Spleen (tissue), 11 donors: ENCODE results near the gene METTL23. TPM values are rescaled to one million over a fixed set of nuclear protein-coding genes. Genes with fewer than 3 reads are reported as not detected.

Experiments used
- DNase-seq: peaks from one replicate; pipeline ENCODE4 v3.0.0-alpha.2; 2020
- H3K27ac ChIP-seq, 8 donors: fragments of 200-600 bp; sonication (generic) in 7 of 8; 1 replicate in 4 of 8; 2 replicates in 4 of 8; pipeline versions ENCODE4 v1.5.0 to v1.8.0; 2016 to 2021; ENCODE audit warnings: inconsistent platforms in 4 of 8, mild to moderate bottlenecking in 4 of 8, moderate library complexity in 1 of 8
- H3K27me3 ChIP-seq, 7 donors: fragments of 200-600 bp; sonication (generic) in 6 of 7; replicated peaks in 1 of 7; 1 replicate in 4 of 7; 2 replicates in 3 of 7; pipeline versions ENCODE4 v1.5.0 to v1.8.0; 2016 to 2021; ENCODE audit warnings: inconsistent platforms in 3 of 7, mild to moderate bottlenecking in 1 of 7
- H3K36me3 ChIP-seq, 6 donors: fragments of 200-600 bp; sonication (generic) in 5 of 6; 1 replicate in 4 of 6; 2 replicates in 2 of 6; pipeline versions ENCODE4 v1.5.0 to v1.8.0; 2016 to 2021; ENCODE audit warnings: inconsistent platforms in 2 of 6
- H3K4me1 ChIP-seq, 6 donors: fragments of 200-600 bp; sonication (generic) in 5 of 6; 1 replicate in 3 of 6; 2 replicates in 3 of 6; pipeline versions ENCODE4 v1.5.0 to v1.8.0; 2016 to 2021; ENCODE audit warnings: inconsistent platforms in 3 of 6
- H3K4me3 ChIP-seq, 8 donors: fragments of 200-600 bp; sonication (generic) in 7 of 8; 1 replicate in 4 of 8; 2 replicates in 4 of 8; pipeline versions ENCODE4 v1.5.0 to v1.8.0; 2016 to 2021; ENCODE audit warnings: inconsistent platforms in 4 of 8, mild to moderate bottlenecking in 4 of 8, moderate library complexity in 2 of 8
- H3K9me3 ChIP-seq, 8 donors: fragments of 200-600 bp; sonication (generic) in 7 of 8; 1 replicate in 4 of 8; 2 replicates in 4 of 8; pipeline versions ENCODE4 v1.5.0 to v1.8.0; 2016 to 2021; ENCODE audit warnings: inconsistent platforms in 4 of 8
- POLR2A ChIP-seq, 3 donors: fragments of 450-650 bp; IDR thresholded peaks; one replicate each; pipeline ENCODE4 v1.5.1; 2017; ENCODE audit warnings: antibody characterized with exemption in 3 of 3, mild to moderate bottlenecking in 1 of 3
- POLR2AphosphoS5 ChIP-seq, 3 donors: sonication (generic); formaldehyde crosslinking; IDR thresholded peaks; one replicate each; pipeline ENCODE4 v1.5.1; 2017; ENCODE audit warnings: antibody characterized with exemption in 3 of 3
- WGBS, 5 donors: extraction: QIAGEN DNeasy Blood & Tissue Kit in 3 of 5; methylation state at CpG; one replicate each; pipeline versions ENCODE4 v1.1.5 to v1.1.7; 2013 to 2018; 5-methylcytosine and 5-hydroxymethylcytosine counted together
- intact Hi-C: fragments of 100-400 bp; cut with DNase I; formaldehyde crosslinking; loops from one replicate; pipeline ENCODE4 v1.15.0; 2023; ENCODE audit warnings: low total_unique reads
- polyA plus RNA-seq, 3 donors: library from polyadenylated mRNA; stranded (reverse); fragments of 200-250 nt; gene quantifications; one replicate each; pipeline ENCODE4 v1.2.1, GENCODE V29; 2013
- total RNA-seq, 7 donors: library from RNA; depleted of rRNA in 3 of 7; stranded (reverse); fragments of >200 nt in 3 of 7; fragmentation: NEBNext Ultra II Directional in 4 of 7; extraction: Animal tissue kit (Norgen Biotek cat#: 25700) in 4 of 7; gene quantifications; one replicate each; pipeline versions ENCODE4 v1.1.0 to v1.2.1, GENCODE V29; 2016 to 2021
- TF ChIP-seq, protein P1 (sequence below), 11 experiments: fragments of 200-600 bp in 7 of 11; fragments of 450-650 bp in 4 of 11; sonication (generic) in 4 of 11; IDR thresholded peaks in 8 of 11; conservative IDR thresholded peaks in 3 of 11; 1 replicate in 7 of 11; 2 replicates in 4 of 11; pipeline versions ENCODE4 v1.4.0 to v1.8.0; 2016 to 2021; ENCODE audit warnings: antibody characterized with exemption in 11 of 11, inconsistent platforms in 4 of 11, mild to moderate bottlenecking in 1 of 11
- donor health status: healthy with polysubstance abuse.
- donor health status: DM: no; HTN: no; CAD: no; lungs with moderate emphysema.
- donor health status: DM: no; HTN: no; CAD: no.
- donor health status: Bipolar disorder and iron deficiency.
- donor health status: healthy.
- donor health status: DM: no; HTN: no; CAD: no.
- donor health status: DM: yes; HTN: yes; CAD: no.

The METTL23 gene
- total and polyA plus RNA-seq, 10 donors = 35.8 to 72.7 (median 49.5) TPM

DNA sequence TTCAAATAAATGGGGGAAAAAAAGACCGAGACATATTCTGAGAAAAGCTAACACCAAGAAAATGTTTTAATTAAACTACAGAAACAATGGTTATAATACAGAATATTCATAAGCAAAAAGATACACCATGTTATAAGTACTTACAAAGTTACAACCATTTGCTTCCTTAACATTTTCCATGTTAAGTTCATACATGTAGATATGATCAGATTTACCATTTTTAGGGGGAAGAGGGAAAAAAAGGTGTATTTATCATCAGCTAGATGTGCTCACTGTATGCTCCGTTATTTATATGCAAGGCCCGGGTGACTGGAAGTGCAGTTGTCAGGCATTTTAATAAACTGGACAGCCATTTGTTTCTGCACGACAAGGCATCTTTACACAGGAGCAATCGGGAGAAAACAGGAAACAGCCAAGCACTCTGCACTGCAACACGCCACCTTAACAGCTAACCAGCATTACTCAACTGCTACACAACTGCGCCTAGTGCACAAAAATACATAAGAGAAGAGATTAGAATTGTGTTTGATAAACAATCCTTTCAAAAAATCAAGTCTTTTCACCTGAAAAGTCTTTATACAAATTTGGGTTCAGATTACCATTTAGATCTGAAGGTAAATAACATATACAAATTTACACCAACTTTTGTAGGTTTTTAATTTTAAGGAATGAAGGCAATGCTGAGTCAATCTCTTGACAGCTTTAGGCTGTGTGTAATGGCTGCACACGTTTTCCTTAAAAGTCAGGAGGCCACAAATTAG is 7.6 kb downstream of the METTL23 start:
- Histone ChIP-seq H3K9me3 (no peaks in the 10 kb centered on the region), H3K27me3 (no peaks in the 10 kb centered on the region), H3K4me1 (peaks cover 51 to 82% (median 78%) of the 10 kb centered on the region in 6 donors), H3K27ac (peak overlapping the region in 7 of 8 donors; percentile 97 to 100 (median 99)), H3K4me3 (peak overlapping the region in 7 of 8 donors; percentile 82 to 99 (median 92)), H3K36me3 (peaks cover 0 to 70% (median 51%) of the 10 kb centered on the region in 6 donors)
- TF ChIP-seq, protein P1, sequence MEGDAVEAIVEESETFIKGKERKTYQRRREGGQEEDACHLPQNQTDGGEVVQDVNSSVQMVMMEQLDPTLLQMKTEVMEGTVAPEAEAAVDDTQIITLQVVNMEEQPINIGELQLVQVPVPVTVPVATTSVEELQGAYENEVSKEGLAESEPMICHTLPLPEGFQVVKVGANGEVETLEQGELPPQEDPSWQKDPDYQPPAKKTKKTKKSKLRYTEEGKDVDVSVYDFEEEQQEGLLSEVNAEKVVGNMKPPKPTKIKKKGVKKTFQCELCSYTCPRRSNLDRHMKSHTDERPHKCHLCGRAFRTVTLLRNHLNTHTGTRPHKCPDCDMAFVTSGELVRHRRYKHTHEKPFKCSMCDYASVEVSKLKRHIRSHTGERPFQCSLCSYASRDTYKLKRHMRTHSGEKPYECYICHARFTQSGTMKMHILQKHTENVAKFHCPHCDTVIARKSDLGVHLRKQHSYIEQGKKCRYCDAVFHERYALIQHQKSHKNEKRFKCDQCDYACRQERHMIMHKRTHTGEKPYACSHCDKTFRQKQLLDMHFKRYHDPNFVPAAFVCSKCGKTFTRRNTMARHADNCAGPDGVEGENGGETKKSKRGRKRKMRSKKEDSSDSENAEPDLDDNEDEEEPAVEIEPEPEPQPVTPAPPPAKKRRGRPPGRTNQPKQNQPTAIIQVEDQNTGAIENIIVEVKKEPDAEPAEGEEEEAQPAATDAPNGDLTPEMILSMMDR (IDR thresholded peaks at IDR 0.05 in 8 of 11, conservative IDR thresholded peaks at IDR 0.05 in 3 of 11) = no peak
- peak in 1 of 3 donors; percentile 26 for TF ChIP-seq POLR2AphosphoS5 (IDR thresholded peaks at IDR 0.05)
- WGBS, 5 donors = 12 to 19% (median 17%) methylated on average over 8 of the region's 8 CpGs
- intact Hi-C loops = no loop called here
- DNase-seq = no peak

GRCh38 chr17:76735006-76735405 is 8.4 kb downstream of the METTL23 start:
- no peaks in the 10 kb centered on the region for H3K27me3 ChIP-seq
- 5 to 9% (median 6%) methylated on average over 5 of the region's 5 CpGs for WGBS, 5 donors
- H3K4me1 ChIP-seq = peaks cover 55 to 82% (median 78%) of the 10 kb centered on the region in 6 donors
- intact Hi-C loops = no loop called here
- H3K9me3 ChIP-seq = no peaks in the 10 kb centered on the region
- DNase-seq = no peak
- H3K4me3 ChIP-seq = peak overlapping the region; percentile 8 to 99 (median 92)
- peaks cover 0 to 62% (median 47%) of the 10 kb centered on the region in 6 donors for H3K36me3 ChIP-seq
- peak overlapping the region in 7 of 8 donors; percentile 97 to 100 (median 99) for H3K27ac ChIP-seq
- TF ChIP-seq, protein P1 (IDR thresholded peaks at IDR 0.05 in 8 of 11, conservative IDR thresholded peaks at IDR 0.05 in 3 of 11) = no peak
- no peak for TF ChIP-seq POLR2A (IDR thresholded peaks at IDR 0.05)
- TF ChIP-seq POLR2AphosphoS5 (IDR thresholded peaks at IDR 0.05) = no peak

DNA sequence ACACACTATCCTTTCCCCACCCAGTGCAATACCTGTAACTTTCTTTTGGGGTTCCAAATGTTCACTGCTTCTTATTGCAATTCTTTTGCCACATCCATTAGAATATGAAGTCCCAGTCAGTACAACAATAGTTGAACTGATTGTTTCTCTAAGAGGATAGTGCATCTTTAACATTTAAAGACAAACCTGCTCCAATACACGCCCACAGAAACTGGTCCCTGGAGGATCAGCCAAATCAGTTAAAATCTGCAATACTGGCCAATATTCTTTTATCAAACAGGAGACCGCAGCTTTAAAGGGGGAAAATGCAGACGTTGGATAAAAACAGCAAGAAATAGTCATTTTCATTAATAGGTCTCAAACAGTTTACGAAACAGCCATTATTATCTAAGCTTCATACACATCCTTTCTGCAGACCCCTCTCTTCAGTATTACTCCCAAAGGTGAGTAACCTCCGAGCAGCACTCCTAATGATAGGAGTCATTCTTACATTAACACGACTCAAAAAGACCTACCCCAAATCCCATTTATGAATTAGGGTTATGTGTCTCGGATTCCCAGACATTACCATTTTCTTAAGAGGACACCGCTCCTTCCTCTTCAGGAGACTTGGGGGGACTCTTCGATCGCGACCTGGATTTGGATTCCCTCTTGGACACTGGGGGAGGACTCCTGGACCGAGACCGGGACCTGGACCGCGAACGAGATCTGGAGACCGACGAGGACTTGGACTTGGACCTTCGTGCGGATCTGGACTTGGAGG is 9.1 kb downstream of the METTL23 start:
- intact Hi-C loops = no loop called here
- H3K4me1 ChIP-seq = peaks cover 53 to 82% (median 76%) of the 10 kb centered on the region in 6 donors
- 1 to 2% (median 1%) methylated on average over 8 to 20 of the region's 20 CpGs for WGBS, 5 donors
- H3K9me3 ChIP-seq = no peaks in the 10 kb centered on the region
- H3K4me3 ChIP-seq = peak overlapping the region; percentile 51 to 99 (median 92)
- peaks cover 0 to 55% (median 42%) of the 10 kb centered on the region in 6 donors for H3K36me3 ChIP-seq
- TF ChIP-seq, protein P1 (IDR thresholded peaks at IDR 0.05 in 8 of 11, conservative IDR thresholded peaks at IDR 0.05 in 3 of 11) = no peak
- no peak for TF ChIP-seq POLR2A (IDR thresholded peaks at IDR 0.05)
- TF ChIP-seq POLR2AphosphoS5 (IDR thresholded peaks at IDR 0.05) = no peak
- H3K27me3 ChIP-seq = no peaks in the 10 kb centered on the region
- no peak for DNase-seq
- H3K27ac ChIP-seq = peak overlapping the region; percentile 89 to 100 (median 98)
